ENCODE measurements around the gene NPAS2.

GRCh38 chr2:100814043-100814442 lies 5.9 kb upstream of the NPAS2 start:
- TF ChIP-seq CTCF (IDR thresholded peaks at IDR 0.05) (no peak), POLR2A (IDR thresholded peaks at IDR 0.05) (no peak)

Measured in adrenal gland (tissue), 5 donors.